ENCODE results near the gene TAS2R3. TPM values are rescaled to one million over a fixed set of nuclear protein-coding genes. Genes with fewer than 3 reads are reported as not detected.

Gene TAS2R3
- total RNA-seq, result under 1 TPM in 1 of 3 donors, not detected in 2; 0.79 TPM
- 3.4 TPM for total RNA-seq (2013)

DNA sequence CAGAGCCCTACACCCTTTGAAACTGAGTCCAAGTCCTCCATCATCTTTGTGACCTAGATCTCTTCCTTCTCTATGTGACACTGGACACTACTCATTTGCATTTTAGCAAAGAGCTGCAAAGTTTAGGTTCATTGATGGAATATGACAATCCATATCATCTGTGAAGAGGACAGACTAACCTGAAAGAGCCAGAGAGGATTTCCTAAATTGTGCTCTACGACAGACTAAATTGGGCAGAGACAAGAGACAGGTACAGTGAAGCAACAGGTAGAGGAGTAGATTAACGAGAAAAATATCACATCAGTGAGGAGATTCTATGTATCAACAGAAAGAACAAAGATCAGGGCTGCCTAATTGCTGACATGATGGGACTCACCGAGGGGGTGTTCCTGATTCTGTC lies at the start of gene TAS2R3:
TAS2R3 (plus strand) TSS at position 301 of the 400 bp plus-strand sequence; CDS start at position 363, 62 bp downstream.
- H3K9me3 ChIP-seq (ENCODE audit: control insufficient read depth, insufficient read depth, low read length), result no peaks in the 10 kb centered on the region
- H3K27me3 ChIP-seq (ENCODE audit: control insufficient read depth, insufficient read depth, low read length), result no peaks in the 10 kb centered on the region
- H3K4me3 Mint-ChIP-seq, result no peak within 1 kb of the TSS
- DNase-seq (no peak), ATAC-seq (no peak)
- TF ChIP-seq, protein P1, sequence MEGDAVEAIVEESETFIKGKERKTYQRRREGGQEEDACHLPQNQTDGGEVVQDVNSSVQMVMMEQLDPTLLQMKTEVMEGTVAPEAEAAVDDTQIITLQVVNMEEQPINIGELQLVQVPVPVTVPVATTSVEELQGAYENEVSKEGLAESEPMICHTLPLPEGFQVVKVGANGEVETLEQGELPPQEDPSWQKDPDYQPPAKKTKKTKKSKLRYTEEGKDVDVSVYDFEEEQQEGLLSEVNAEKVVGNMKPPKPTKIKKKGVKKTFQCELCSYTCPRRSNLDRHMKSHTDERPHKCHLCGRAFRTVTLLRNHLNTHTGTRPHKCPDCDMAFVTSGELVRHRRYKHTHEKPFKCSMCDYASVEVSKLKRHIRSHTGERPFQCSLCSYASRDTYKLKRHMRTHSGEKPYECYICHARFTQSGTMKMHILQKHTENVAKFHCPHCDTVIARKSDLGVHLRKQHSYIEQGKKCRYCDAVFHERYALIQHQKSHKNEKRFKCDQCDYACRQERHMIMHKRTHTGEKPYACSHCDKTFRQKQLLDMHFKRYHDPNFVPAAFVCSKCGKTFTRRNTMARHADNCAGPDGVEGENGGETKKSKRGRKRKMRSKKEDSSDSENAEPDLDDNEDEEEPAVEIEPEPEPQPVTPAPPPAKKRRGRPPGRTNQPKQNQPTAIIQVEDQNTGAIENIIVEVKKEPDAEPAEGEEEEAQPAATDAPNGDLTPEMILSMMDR (IDR thresholded peaks at IDR 0.05), result no peak
- H3K36me3 Mint-ChIP-seq, result peaks cover 7% of the 10 kb centered on the region
- no peak within 1 kb of the TSS for H3K4me3 ChIP-seq (ENCODE audit: low read length)
- H3K4me1 Mint-ChIP-seq, result peaks cover 0 to 6% of the 10 kb centered on the region in 2 donors
- H3K27ac ChIP-seq (ENCODE audit: low read length), result no peak within 1 kb of the TSS
- H3K27me3 Mint-ChIP-seq (ENCODE audit: low read depth in 2 of 2), result no peaks in the 10 kb centered on the region
- no peak within 1 kb of the TSS for H3K27ac Mint-ChIP-seq
- 97% methylated on average over 3 of the region's 3 CpGs for WGBS (ENCODE audit: insufficient coverage)
- intact Hi-C loops (cut with micrococcal nuclease), result no loop called here
- no peaks in the 10 kb centered on the region for H3K9me3 Mint-ChIP-seq
- H3K36me3 ChIP-seq (ENCODE audit: control insufficient read depth, insufficient read depth, low read length), result peaks cover 36% of the 10 kb centered on the region
- H3K4me1 ChIP-seq (ENCODE audit: control insufficient read depth, insufficient read depth, low read length), result no peaks in the 10 kb centered on the region

DNA sequence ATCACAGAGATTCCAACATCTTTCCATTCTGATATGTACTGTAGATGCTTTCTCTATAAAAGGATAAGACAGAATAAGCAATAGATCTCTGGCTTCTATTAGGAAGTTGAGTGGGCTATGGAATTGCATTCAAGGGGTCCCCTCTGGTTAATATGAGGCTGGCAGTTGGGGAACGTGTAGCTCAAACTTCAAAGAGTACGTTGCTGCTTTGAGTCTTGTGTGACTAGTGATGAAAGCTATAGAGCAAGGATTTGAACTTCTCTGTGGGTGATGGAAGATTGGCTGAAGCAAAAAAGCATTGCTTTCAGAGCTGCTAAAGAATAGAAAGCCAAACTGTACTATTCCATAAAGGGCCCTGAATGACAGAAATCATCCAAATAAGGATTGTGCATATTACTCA lies 49.3 kb upstream of the TAS2R3 start:
- H3K4me3 ChIP-seq (ENCODE audit: low read length), result no peak overlapping the region
- DNase-seq (no peak), ATAC-seq (no peak)
- H3K27ac ChIP-seq (ENCODE audit: low read length), result no peak overlapping the region
- Mint-ChIP-seq H3K27ac (no peak overlapping the region), H3K9me3 (no peaks in the 10 kb centered on the region), H3K36me3 (no peaks in the 10 kb centered on the region), H3K4me3 (no peak overlapping the region), H3K4me1 (peaks cover 14 to 21% of the 10 kb centered on the region in 2 donors), H3K27me3 (ENCODE audit: low read depth in 2 of 2) (no peaks in the 10 kb centered on the region)
- H3K4me1 ChIP-seq (ENCODE audit: control insufficient read depth, insufficient read depth, low read length), result no peaks in the 10 kb centered on the region
- whole genome bisulfite sequencing (ENCODE audit: insufficient coverage), result 85% methylated on average over 2 of the region's 2 CpGs
- intact Hi-C loops (cut with micrococcal nuclease), result no loop called here
- TF ChIP-seq, protein P1 (IDR thresholded peaks at IDR 0.05), result no peak
- H3K36me3 ChIP-seq (ENCODE audit: control insufficient read depth, insufficient read depth, low read length), result no peaks in the 10 kb centered on the region
- no peaks in the 10 kb centered on the region for H3K9me3 ChIP-seq (ENCODE audit: control insufficient read depth, insufficient read depth, low read length)
- no peaks in the 10 kb centered on the region for H3K27me3 ChIP-seq (ENCODE audit: control insufficient read depth, insufficient read depth, low read length)

DNA sequence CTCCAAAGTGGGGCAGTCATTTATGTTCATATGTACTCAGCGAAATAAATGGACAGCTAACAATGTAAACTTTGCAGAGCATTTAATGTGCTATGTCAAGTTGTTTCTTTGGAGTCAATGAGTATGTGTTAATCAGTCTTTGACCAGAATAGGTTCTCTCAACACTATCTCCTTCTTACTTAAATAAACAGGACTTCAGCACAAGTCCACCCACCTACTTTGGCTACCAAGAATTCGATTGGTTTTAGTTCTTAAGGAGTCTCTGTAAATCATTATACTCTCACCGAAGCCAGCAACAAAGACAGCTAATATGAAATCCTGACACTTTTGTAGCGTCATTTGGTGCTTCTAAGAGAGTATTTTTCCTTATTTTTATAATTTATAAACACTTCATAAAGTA lies 48.9 kb upstream of the TAS2R3 start:
- no peaks in the 10 kb centered on the region for H3K27me3 Mint-ChIP-seq (ENCODE audit: low read depth in 2 of 2)
- no peak overlapping the region for H3K27ac Mint-ChIP-seq
- H3K36me3 Mint-ChIP-seq, result no peaks in the 10 kb centered on the region
- Histone ChIP-seq H3K36me3 (ENCODE audit: control insufficient read depth, insufficient read depth, low read length) (no peaks in the 10 kb centered on the region), H3K4me1 (ENCODE audit: control insufficient read depth, insufficient read depth, low read length) (no peaks in the 10 kb centered on the region), H3K27me3 (ENCODE audit: control insufficient read depth, insufficient read depth, low read length) (no peaks in the 10 kb centered on the region), H3K4me3 (ENCODE audit: low read length) (no peak overlapping the region), H3K9me3 (ENCODE audit: control insufficient read depth, insufficient read depth, low read length) (no peaks in the 10 kb centered on the region), H3K27ac (ENCODE audit: low read length) (no peak overlapping the region)
- intact Hi-C loops (cut with micrococcal nuclease), result no loop called here
- peaks cover 14 to 19% of the 10 kb centered on the region in 2 donors for H3K4me1 Mint-ChIP-seq
- no peak for DNase-seq
- H3K4me3 Mint-ChIP-seq, result no peak overlapping the region
- no peaks in the 10 kb centered on the region for H3K9me3 Mint-ChIP-seq
- no peak for ATAC-seq
- TF ChIP-seq, protein P1 (IDR thresholded peaks at IDR 0.05), result no peak
- WGBS (ENCODE audit: insufficient coverage), result 95% methylated on average over 2 of the region's 4 CpGs

Measured in natural killer cell (primary cell).